GM19324 (cell line): ENCODE results near the gene IKZF4.
A peak's percentile ranks its signal among the peaks of the same experiment; 100 is the strongest.
"Not testable (repeated sequence)": the region's sequence is repeated elsewhere in the genome, so short reads cannot be mapped to it uniquely, and the experiment has no call there.

Experiments
- ATAC-seq: cut with Tn5 transposase; IDR thresholded peaks from one replicate; pipeline ENCODE4 v1.9.1; 2021; ENCODE audit warnings: mild to moderate bottlenecking, moderate library complexity; ENCODE audit not compliant: unreplicated experiment, low FRiP score

Gene IKZF4

GRCh38 chr12:55997535-55997859 is 23.3 kb upstream of the IKZF4 start:
- ATAC-seq: peak; percentile 8

DNA sequence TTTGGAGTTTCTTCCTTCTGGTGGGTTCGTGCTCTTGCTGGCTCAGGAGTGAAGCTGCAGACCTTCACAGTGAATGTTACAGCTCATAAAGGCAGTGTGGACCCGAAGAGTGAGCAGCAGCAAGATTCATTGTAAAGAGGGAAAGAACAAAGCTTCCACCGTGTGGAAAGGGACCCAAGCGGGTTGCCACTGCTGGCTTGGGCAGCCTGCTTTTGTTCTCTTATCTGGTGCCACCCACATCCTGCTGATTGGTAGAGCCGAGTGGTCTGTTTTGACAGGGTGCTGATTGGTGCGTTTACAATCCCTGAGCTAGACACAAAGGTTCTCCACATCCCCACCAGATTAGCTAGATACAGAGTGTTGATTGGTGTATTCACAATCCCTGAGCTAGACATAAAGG is 21.3 kb upstream of the IKZF4 start:
- ATAC-seq: not testable (repeated sequence)

DNA sequence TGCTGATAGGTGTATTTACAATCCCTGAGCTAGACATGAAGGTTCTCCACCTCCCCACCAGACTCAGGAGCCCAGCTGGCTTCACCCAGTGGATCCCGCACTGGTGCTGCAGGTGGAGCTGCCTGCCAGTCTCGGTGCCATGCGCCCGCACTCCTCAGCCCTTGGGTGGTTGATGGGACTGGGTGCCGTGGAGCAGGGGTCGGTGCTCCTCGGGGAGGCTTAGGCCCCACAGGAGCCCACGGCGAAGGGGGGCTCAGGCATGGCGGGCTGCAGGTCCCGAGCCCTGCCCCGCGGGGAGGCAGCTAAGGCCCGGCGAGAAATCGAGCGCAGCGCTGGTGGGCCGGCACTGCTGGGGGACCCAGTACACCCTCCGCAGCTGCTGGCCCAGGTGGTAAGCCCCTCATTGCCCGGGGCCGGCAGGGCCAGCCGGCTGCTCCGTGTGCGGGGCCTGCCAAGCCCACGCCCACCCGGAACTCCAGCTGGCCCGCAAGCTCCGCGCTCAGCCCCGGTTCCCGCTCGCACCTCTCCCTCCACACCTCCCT is 20.8 kb upstream of the IKZF4 start:
- not testable (repeated sequence) for ATAC-seq

DNA sequence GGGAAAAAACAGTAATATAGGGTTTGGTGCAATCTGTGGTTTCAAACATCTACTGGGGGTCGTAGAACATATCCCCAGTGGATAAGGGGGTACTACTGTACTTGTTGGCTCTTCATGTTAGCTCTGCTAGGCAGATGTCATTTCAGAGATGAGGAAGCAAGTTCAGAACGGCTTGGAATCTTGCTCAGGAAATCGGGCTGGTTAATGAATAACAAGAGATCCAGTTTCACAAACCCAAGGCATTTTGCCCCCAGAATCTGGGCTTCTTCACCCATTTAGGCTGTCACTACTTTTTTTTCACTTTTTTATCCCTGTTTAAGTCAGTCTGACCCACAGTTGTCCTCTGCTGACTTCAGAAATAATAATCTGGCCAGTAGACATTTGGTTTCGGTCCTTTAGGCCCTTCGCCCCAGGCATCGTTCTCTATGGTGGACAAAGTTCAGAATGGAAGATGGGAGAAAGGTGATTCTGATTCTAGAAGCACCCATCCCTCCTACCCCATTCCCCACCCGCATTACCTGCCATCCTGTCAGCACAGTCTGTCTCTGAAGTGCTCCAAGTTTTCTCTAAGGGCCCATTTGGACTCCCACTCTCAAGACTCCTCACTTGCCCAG is 19.2 kb upstream of the IKZF4 start:
- ATAC-seq: no peak

DNA sequence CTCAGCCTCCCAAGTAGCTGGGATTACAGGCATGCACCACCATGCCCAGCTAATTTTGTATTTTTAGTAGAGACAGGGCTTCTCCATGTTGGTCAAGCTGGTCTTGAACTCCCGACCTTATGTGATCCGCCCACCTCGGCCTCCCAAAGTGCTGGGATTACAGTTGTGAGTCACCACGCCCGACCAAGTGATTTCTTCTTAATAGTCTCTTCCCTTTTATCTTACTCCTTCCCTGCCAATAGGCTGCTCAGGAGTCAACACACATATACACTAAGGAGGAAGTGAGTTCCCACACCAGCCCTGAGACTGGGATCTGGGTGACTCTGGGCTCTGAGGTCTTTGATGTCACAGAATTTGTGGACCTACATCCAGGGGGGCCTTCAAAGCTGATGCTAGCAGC is 17.5 kb upstream of the IKZF4 start:
- not testable (repeated sequence) for ATAC-seq

- ATAC-seq: no peak
Observed at GRCh38 chr12:56004211-56004610, 16.6 kb upstream of the IKZF4 start.

DNA sequence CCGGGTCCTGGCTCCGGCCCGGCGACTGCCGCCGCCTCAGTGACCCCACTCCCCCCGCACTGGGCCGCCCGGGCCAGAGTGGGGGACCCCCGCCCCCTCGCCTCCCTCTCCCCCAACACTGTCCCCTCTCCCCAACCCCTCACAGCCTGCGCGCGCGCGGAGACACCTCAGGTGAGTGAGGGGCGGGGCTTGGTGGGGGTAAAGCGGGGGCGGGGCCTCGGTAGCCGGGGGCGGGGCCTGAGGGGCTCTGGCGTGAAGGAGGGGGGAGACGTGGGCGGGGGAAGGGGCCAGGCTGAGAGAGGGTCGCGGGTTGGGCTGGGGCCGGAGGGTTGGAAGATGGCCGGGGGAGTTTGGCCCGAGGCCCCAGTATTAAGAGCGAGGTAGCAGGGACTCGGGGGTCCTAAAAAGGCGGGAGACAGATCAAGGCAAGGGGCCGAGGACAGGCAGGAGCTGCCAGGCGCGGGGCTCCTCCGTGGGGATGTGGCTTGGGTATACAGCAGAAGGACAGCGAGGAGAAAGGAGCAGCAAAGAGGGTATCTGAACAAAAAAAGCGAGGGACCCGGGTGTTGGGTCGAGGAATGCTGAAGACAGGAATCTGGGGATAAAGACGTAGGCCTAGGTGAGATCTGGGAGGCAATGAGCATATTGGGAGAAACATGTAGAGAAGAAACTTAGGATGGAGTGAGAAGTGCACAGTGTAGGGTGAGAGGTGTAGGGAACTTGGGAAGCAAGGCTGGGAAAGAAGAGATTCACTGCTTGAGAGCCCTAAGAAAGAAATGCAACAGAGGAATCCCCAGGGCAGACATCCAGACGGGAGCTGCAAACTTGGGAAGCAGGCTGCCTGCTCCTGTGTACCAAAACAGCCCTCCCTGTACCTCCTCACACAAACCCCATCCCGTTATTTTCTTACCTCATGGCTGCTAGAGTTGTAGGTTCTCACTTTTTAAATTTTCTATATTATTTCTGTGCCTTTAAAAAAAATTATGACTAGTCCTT is 13.0 kb upstream of the IKZF4 start:
- ATAC-seq: peak; percentile 6

- ATAC-seq: no peak
Observed at GRCh38 chr12:56010111-56010570, 10.7 kb upstream of the IKZF4 start.

GRCh38 chr12:56011509-56012090 is 9.2 kb upstream of the IKZF4 start:
- ATAC-seq: no peak

GRCh38 chr12:56013482-56013881 is 7.4 kb upstream of the IKZF4 start:
- no peak for ATAC-seq

GRCh38 chr12:56014205-56014604 is 6.6 kb upstream of the IKZF4 start:
- ATAC-seq: no peak

GRCh38 chr12:56017181-56017580 is 3.7 kb upstream of the IKZF4 start:
- ATAC-seq: no peak

DNA sequence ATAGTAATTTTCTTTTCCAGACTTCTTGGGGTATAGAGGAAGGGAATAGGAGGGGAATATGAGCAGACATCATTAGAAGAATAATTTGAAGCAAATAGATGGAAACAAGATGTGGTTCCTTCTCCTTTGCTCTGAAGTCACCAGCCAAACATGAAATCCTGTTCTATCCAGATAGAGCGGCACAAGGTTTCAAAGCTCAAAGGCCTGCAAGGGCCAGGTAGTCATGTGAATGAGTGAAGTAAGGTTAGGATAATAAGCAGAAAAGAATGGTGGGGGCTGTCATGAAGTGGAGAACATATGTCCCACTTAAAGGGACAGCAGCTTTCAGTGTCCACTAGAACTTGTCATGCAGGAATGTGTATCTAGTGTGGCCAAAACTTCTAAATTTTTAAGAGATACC is 2.5 kb upstream of the IKZF4 start:
- no peak for ATAC-seq

GRCh38 chr12:56021889-56022497 is 1.1 kb downstream of the IKZF4 start:
- ATAC-seq: no peak

GRCh38 chr12:56028511-56029165 is 7.8 kb downstream of the IKZF4 start:
- no peak for ATAC-seq

DNA sequence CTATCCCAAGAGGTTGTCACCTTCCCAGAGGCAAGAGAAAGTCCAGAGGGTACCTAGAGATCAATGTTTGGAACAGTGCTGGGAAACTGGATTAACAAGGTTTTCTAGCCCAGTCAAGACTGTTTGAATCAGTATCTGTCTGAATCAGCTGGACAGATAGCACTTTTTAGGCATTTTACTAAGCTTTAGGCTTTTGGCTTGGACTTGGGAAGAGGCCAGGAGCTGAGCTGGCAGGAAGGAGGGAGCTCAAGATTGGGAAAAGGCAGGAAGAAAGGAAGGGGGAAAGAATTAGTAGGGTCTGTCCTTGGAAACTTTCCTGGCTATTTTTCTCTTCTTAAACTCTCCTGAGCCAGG is 8.3 kb downstream of the IKZF4 start:
- no peak for ATAC-seq

GRCh38 chr12:56029666-56030293 is 8.9 kb downstream of the IKZF4 start:
- ATAC-seq: no peak

GRCh38 chr12:56031987-56032386 is 11.1 kb downstream of the IKZF4 start:
- ATAC-seq: no peak

- ATAC-seq: no peak
Observed at GRCh38 chr12:56034586-56035332, 13.9 kb downstream of the IKZF4 start.
